Measurements from ENCODE around the gene IL20. TPM values are rescaled to one million over a fixed set of nuclear protein-coding genes. Genes with fewer than 3 reads are reported as not detected.

IL20 gene
- polyA plus RNA-seq, 2 of the 4 experiments (the other 2 are of a cell fraction) = 0.05 TPM; not detected in 1

GRCh38 chr1:206883876-206884275 lies 18.5 kb downstream of the IL20 start:
- Histone ChIP-seq H3K4me1 (peaks cover 12% of the 10 kb centered on the region; the same call in 2 of the 3 replicates), H3K4me3 (no peak overlapping the region), H3K27ac (no peak overlapping the region), H3K4me2 (no peak overlapping the region), H3K9me3 (peaks cover 1% of the 10 kb centered on the region; the same call in 2 of the 3 replicates)
- DNase-seq (ENCODE audit: low read depth in 1 of 2, low spot score in 1 of 2) (no peak), ATAC-seq (no peak), FAIRE-seq (no peak)
- POLR2A ChIA-PET = no interaction called here
- CTCF ChIA-PET = interaction anchor here (0.7 to 2.9 kb wide), 9 partner anchors 9 to 179 kb away, joined by 3 to 8 read pairs (median 3); partner anchors contain the start of genes IL20 and IL24
- no peak for TF ChIP-seq ZNF302 (CRISPR knock-in tag; IDR thresholded peaks at IDR 0.05)
- no peak for TF ChIP-seq JUN (IDR thresholded peaks at IDR 0.05)
- TF ChIP-seq SREBF2 (IDR thresholded peaks at IDR 0.05) = no peak
- no peak for TF ChIP-seq HEYL (CRISPR knock-in tag; IDR thresholded peaks at IDR 0.05)
- TF ChIP-seq HOXB13 (CRISPR knock-in tag; IDR thresholded peaks at IDR 0.05; ENCODE audit: low read depth) = no peak
- no peak for TF ChIP-seq E2F6 (IDR thresholded peaks at IDR 0.05; ENCODE audit: borderline replicate concordance, low read depth)
- no peak for TF ChIP-seq FOXS1 (CRISPR knock-in tag; IDR thresholded peaks at IDR 0.05)
- TF ChIP-seq MAFK (IDR thresholded peaks at IDR 0.05; ENCODE audit: partially characterized antibody) = no peak
- TF ChIP-seq HOXB5 (CRISPR knock-in tag; IDR thresholded peaks at IDR 0.05) = no peak
- TF ChIP-seq KDM1A (IDR thresholded peaks at IDR 0.05; ENCODE audit: low read depth) = no peak
- TF ChIP-seq RNF2 (IDR thresholded peaks at IDR 0.05; ENCODE audit: borderline replicate concordance, low read depth) = no peak
- TF ChIP-seq ATOH8 (CRISPR knock-in tag; IDR thresholded peaks at IDR 0.05; ENCODE audit: low read depth) = no peak
- no peak for TF ChIP-seq RCOR1 (IDR thresholded peaks at IDR 0.05; ENCODE audit: low read depth, low read length)
- TF ChIP-seq KDM5A (IDR thresholded peaks at IDR 0.05) = no peak
- no peak for TF ChIP-seq FOSB (CRISPR knock-in tag; IDR thresholded peaks at IDR 0.05)
- no peak for TF ChIP-seq RAD21 (conservative IDR thresholded peaks at IDR 0.05 in 1 of 2, IDR thresholded peaks at IDR 0.05 in 1 of 2)
- no peak for TF ChIP-seq HMGXB4 (CRISPR knock-in tag; IDR thresholded peaks at IDR 0.05; ENCODE audit: borderline replicate concordance)
- WGBS (ENCODE audit: missing lambda C conversion rate) = 39% methylated on average over 2 of the region's 2 CpGs

- ChIA-PET POLR2A (no interaction called here), CTCF (interaction anchor here (1.3 to 2.9 kb wide), 4 partner anchors 20 to 26 kb away, joined by 4 to 8 read pairs (median 6); partner anchors contain the start of gene IL20)
- WGBS (ENCODE audit: missing lambda C conversion rate) = 83% methylated on average over 3 of the region's 3 CpGs
- no peak for TF ChIP-seq SMC3 (IDR thresholded peaks at IDR 0.05)
- TF ChIP-seq NPAS2 (CRISPR knock-in tag; IDR thresholded peaks at IDR 0.05; ENCODE audit: borderline replicate concordance) = no peak
- TF ChIP-seq BCL3 (IDR thresholded peaks at IDR 0.05) = no peak
- no peak for TF ChIP-seq KDM5A (IDR thresholded peaks at IDR 0.05)
- no peak for TF ChIP-seq RFX5 (IDR thresholded peaks at IDR 0.05)
- no peak for TF ChIP-seq HOXB5 (CRISPR knock-in tag; IDR thresholded peaks at IDR 0.05)
- no peak for TF ChIP-seq RARB (CRISPR knock-in tag; IDR thresholded peaks at IDR 0.05)
- no peak for TF ChIP-seq TFCP2L1 (CRISPR knock-in tag; IDR thresholded peaks at IDR 0.05)
- no peak for TF ChIP-seq RNF2 (IDR thresholded peaks at IDR 0.05; ENCODE audit: borderline replicate concordance, low read depth)
- TF ChIP-seq HOXB13 (CRISPR knock-in tag; IDR thresholded peaks at IDR 0.05; ENCODE audit: low read depth) = no peak
- TF ChIP-seq ELK1 (IDR thresholded peaks at IDR 0.05; ENCODE audit: low read depth, low read length) = no peak
- TF ChIP-seq E2F6 (IDR thresholded peaks at IDR 0.05; ENCODE audit: borderline replicate concordance, low read depth) = no peak
- TF ChIP-seq CBX2 (IDR thresholded peaks at IDR 0.05; ENCODE audit: borderline replicate concordance, low read depth) = no peak
- TF ChIP-seq RAD21 (conservative IDR thresholded peaks at IDR 0.05 in 1 of 2, IDR thresholded peaks at IDR 0.05 in 1 of 2) = no peak
- no peak for TF ChIP-seq ZNF302 (CRISPR knock-in tag; IDR thresholded peaks at IDR 0.05)
- no peak for TF ChIP-seq MYC (IDR thresholded peaks at IDR 0.05; ENCODE audit: borderline replicate concordance, low read length)
- TF ChIP-seq HDAC2 (IDR thresholded peaks at IDR 0.05) = no peak
- no peak for TF ChIP-seq MAZ (IDR thresholded peaks at IDR 0.05; ENCODE audit: borderline replicate concordance, low read depth, low read length)
- no peak for TF ChIP-seq CBX8 (IDR thresholded peaks at IDR 0.05)
- no peak overlapping the region for H3K27ac ChIP-seq
- H3K4me1 ChIP-seq = peaks cover 21% of the 10 kb centered on the region
- no peaks in the 10 kb centered on the region; the same call in 2 of the 3 replicates for H3K9me3 ChIP-seq
- ATAC-seq (no peak), DNase-seq (ENCODE audit: low read depth in 1 of 2, low spot score in 1 of 2) (no peak), FAIRE-seq (no peak)
- no peak overlapping the region for H3K4me3 ChIP-seq
- H3K4me2 ChIP-seq = no peak overlapping the region
Measured at GRCh38 chr1:206885341-206886060, 20.1 kb downstream of the IL20 start.
